Smooth muscle cell (in vitro differentiated cells): ENCODE data around the gene KCNA2. TPM values are rescaled to one million over a fixed set of nuclear protein-coding genes. Genes with fewer than 3 reads are reported as not detected.

Experiments used
- DNase-seq: peaks from one replicate; lab custom pipeline; 2025; ENCODE audit not compliant: unreplicated experiment; lab: John Stamatoyannopoulos, UW
- H2AFZ ChIP-seq: fragments of 200-600 bp; sonication (generic); 2 replicates; pipeline ENCODE4 v1.6.0; 2016; ENCODE audit warnings: antibody characterized with exemption, low read depth, mild to moderate bottlenecking
- H3F3A ChIP-seq: fragments of 200-600 bp; sonication (generic); 2 replicates; pipeline ENCODE4 v1.6.0; 2017; ENCODE audit warnings: antibody characterized with exemption, low read depth
- H3K27ac ChIP-seq: fragments of 200-600 bp; sonication (generic); 2 replicates; pipeline ENCODE4 v1.5.1; 2016; ENCODE audit warnings: low read depth, mild to moderate bottlenecking
- H3K27me3 ChIP-seq: fragments of 200-600 bp; sonication (generic); 2 replicates; pipeline ENCODE4 v1.6.1; 2016; ENCODE audit warnings: low read depth, mild to moderate bottlenecking
- H3K36me3 ChIP-seq: fragments of 200-600 bp; sonication (generic); 2 replicates; pipeline ENCODE4 v1.5.1; 2016; ENCODE audit warnings: low read depth
- H3K4me1 ChIP-seq: fragments of 200-600 bp; sonication (generic); 2 replicates; pipeline ENCODE4 v1.5.1; 2016; ENCODE audit warnings: low read depth
- H3K4me2 ChIP-seq: fragments of 200-600 bp; sonication (generic); 2 replicates; pipeline ENCODE4 v1.6.0; 2016; ENCODE audit warnings: mild to moderate bottlenecking
- H3K4me3 ChIP-seq: fragments of 200-600 bp; sonication (generic); 2 replicates; pipeline ENCODE4 v1.5.1; 2016; ENCODE audit warnings: mild to moderate bottlenecking
- H3K79me2 ChIP-seq: fragments of 200-600 bp; sonication (generic); 2 replicates; pipeline ENCODE4 v1.6.0; 2016; ENCODE audit warnings: low read depth, mild to moderate bottlenecking
- H3K9ac ChIP-seq: fragments of 200-600 bp; sonication (generic); 2 replicates; pipeline ENCODE4 v1.6.0; 2016; ENCODE audit warnings: low read depth
- H3K9me3 ChIP-seq: fragments of 200-600 bp; sonication (generic); replicated peaks from 2 replicates; pipeline ENCODE4 v1.5.1; 2016; ENCODE audit warnings: low read depth
- H4K20me1 ChIP-seq: fragments of 200-600 bp; sonication (generic); 2 replicates; pipeline ENCODE4 v1.6.0; 2016; ENCODE audit warnings: low read depth
- WGBS: methylation state at CpG from one replicate; pipeline ENCODE4 v1.1.7; 2016; ENCODE audit warnings: low lambda C conversion rate; 5-methylcytosine and 5-hydroxymethylcytosine counted together
- polyA plus RNA-seq: library from polyadenylated mRNA; unstranded; fragments of >200 nt; fragmentation: Nextera tagmentation; extraction: Ambion mirVana; gene quantifications from 2 replicates; pipeline ENCODE4 v1.2.1, GENCODE V29; 2016
- total RNA-seq: library from RNA; depleted of rRNA; stranded (reverse); fragments of >200 nt; gene quantifications from 2 replicates; pipeline ENCODE4 v1.2.3, GENCODE V29; 2014
- TF ChIP-seq, protein P1 (sequence below): fragments of 200-600 bp; sonication (generic); IDR thresholded peaks from 2 replicates; pipeline ENCODE4 v1.5.1; 2017; ENCODE audit warnings: borderline replicate concordance, mild to moderate bottlenecking, antibody characterized with exemption; ENCODE audit not compliant: insufficient read depth, poor library complexity, severe bottlenecking

KCNA2 gene
- total and polyA plus RNA-seq, 2 experiments from 2014 or later = 0.16 to 0.81 TPM

DNA sequence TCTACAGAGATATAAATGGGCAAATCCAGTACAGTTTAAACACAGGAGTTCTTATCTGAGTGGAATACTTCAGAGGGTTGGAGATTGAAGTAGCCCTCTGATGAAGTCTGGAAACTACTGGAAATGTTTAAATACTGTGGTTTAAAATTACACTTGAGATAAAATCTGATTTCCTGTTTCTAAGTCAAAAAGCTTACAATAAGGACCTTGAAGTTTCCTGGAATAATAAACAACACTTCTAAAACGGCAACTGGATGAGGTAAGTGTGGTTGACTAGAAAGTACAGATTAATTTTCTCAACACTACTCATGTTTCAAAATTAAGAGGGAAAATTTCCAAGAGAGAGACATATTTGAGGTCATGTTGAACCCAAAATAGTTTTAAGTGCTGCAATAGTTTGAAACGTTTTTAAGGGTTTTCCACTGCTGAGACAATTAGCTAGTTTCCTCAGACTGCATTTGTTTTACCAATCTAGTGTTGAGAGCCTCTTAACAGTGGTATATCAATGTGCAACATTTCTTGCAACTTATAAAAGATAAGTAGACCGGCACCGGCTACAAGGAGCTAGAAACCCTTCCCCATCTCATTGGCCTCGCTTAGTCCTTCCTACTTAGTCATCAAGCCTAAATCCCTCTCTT is 41.2 kb upstream of the KCNA2 start:
- 16% methylated on average over 5 of the region's 5 CpGs for WGBS
- Histone ChIP-seq H3F3A (peaks cover 15% of the 10 kb centered on the region), H3K4me3 (no peak overlapping the region), H2AFZ (no peak overlapping the region), H3K27ac (peak overlapping the region; percentile 81), H3K4me1 (peaks cover 28% of the 10 kb centered on the region), H3K9me3 (no peaks in the 10 kb centered on the region), H3K9ac (peak overlapping the region; percentile 7), H3K79me2 (no peaks in the 10 kb centered on the region), H3K4me2 (peak overlapping the region; percentile 70), H3K27me3 (no peaks in the 10 kb centered on the region), H3K36me3 (no peaks in the 10 kb centered on the region), H4K20me1 (no peaks in the 10 kb centered on the region)
- TF ChIP-seq, protein P1, sequence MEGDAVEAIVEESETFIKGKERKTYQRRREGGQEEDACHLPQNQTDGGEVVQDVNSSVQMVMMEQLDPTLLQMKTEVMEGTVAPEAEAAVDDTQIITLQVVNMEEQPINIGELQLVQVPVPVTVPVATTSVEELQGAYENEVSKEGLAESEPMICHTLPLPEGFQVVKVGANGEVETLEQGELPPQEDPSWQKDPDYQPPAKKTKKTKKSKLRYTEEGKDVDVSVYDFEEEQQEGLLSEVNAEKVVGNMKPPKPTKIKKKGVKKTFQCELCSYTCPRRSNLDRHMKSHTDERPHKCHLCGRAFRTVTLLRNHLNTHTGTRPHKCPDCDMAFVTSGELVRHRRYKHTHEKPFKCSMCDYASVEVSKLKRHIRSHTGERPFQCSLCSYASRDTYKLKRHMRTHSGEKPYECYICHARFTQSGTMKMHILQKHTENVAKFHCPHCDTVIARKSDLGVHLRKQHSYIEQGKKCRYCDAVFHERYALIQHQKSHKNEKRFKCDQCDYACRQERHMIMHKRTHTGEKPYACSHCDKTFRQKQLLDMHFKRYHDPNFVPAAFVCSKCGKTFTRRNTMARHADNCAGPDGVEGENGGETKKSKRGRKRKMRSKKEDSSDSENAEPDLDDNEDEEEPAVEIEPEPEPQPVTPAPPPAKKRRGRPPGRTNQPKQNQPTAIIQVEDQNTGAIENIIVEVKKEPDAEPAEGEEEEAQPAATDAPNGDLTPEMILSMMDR = no peak
- DNase-seq = no peak

DNA sequence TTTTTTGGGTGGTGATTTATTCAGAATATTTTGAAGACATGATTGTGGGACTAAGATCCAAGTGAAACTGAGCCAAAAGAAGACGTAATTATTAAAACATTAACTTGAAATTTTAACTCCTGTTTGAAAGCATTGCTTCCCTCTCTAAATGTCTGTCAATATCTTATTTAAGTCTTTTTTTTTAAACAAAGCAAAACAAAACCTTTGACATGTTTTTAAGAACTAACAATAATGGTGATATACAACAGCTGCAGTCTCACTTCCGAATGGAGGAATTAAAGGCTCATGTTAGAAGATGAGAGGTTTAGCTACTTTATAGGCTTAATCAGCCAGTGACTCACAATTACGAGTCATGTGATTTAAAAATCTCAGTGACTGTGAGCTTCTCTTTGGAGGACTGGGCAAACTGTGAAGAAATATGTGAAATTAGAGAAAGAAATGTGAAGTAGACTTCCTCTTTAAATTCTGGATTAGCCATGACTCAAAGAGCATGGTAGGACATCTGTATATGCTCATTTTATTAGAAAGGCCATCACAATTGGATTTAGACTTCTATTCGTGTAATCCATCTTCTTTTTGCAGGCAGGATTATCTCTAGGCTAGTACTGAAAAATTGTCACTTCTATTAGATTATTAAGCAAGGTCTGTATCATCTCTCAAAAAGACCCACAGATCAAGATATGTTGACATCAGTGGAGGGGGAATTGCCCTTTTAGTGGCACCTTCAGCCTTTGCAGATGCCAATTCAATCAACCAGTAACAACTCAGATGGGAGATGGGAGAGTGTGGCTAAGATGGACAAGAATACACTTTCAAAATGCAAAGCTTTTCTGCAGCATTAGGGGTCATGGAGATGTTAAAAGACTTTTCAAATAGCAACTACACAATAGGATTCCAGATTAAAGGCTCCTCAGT is 39.9 kb upstream of the KCNA2 start:
- TF ChIP-seq, protein P1 = no peak
- Histone ChIP-seq H3K27ac (peak overlapping the region; percentile 81), H3F3A (peaks cover 15% of the 10 kb centered on the region), H3K9me3 (no peaks in the 10 kb centered on the region), H3K9ac (peak overlapping the region; percentile 14), H4K20me1 (no peaks in the 10 kb centered on the region), H3K4me1 (peaks cover 28% of the 10 kb centered on the region), H3K36me3 (no peaks in the 10 kb centered on the region), H3K4me2 (peak overlapping the region; percentile 70), H3K27me3 (no peaks in the 10 kb centered on the region), H3K79me2 (no peaks in the 10 kb centered on the region), H3K4me3 (no peak overlapping the region), H2AFZ (no peak overlapping the region)
- DNase-seq = no peak
- 29% methylated on average over 4 of the region's 4 CpGs for WGBS

DNA sequence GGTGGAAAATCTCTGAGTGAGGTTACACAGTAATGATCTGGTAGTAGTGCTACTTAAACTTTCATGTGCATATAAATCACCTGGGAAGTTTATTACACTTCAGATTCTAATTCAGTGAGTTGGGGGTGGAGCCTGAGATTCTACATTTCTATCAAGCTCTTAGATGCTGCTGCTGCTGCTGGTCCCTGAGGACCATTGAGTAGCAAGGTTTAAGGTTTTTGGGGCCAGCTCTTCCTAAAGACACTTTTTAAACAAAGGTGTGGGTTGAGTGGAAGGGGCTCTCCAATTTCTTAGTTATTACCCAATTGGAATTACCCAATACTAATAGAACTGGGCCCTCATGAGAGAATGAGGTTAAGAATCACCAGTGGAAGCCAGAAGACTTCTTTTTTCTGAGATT is 39.1 kb upstream of the KCNA2 start:
- TF ChIP-seq, protein P1 = no peak

More for the DNA sequence above, 39.1 kb upstream of the KCNA2 start:
- H3F3A ChIP-seq = peaks cover 15% of the 10 kb centered on the region
- H3K79me2 ChIP-seq = no peaks in the 10 kb centered on the region
- H3K9ac ChIP-seq = peak overlapping the region; percentile 14
- no peak overlapping the region for H2AFZ ChIP-seq
- H3K9me3 ChIP-seq = no peaks in the 10 kb centered on the region
- peak overlapping the region; percentile 70 for H3K4me2 ChIP-seq
- peak overlapping the region; percentile 81 for H3K27ac ChIP-seq
- H3K4me3 ChIP-seq = no peak overlapping the region
- H3K4me1 ChIP-seq = peaks cover 28% of the 10 kb centered on the region
- no peak for DNase-seq
- H3K36me3 ChIP-seq = no peaks in the 10 kb centered on the region
- H4K20me1 ChIP-seq = no peaks in the 10 kb centered on the region
- H3K27me3 ChIP-seq = no peaks in the 10 kb centered on the region
